ENCODE data around the gene CADPS2. TPM values are rescaled to one million over a fixed set of nuclear protein-coding genes. Genes with fewer than 3 reads are reported as not detected.

Gene CADPS2
- total RNA-seq, 2 donors from 2014 or later = 31.9 to 63.9 TPM

DNA sequence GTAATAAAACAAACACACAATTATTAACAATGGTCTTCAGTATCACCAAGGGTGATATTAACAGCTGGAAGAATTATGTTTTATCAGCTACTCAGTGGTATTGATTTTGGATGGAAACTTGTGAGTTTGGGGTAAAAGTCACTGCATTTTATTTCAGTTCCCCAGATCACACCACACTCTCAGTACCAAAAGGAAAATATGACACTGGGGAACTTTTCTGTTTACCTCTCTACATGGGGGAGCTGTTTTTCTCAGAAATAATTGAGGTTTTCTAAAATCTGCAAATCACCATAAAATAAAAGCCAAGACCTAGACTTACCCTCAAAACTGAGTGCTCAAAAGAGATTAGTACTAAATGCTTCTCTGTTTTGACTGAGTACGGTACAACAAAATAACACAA lies 483.1 kb downstream of the CADPS2 start:
- DNase-seq (no peak), ATAC-seq (no peak)
- Histone ChIP-seq H3K4me1 (no peaks in the 10 kb centered on the region), H3K36me3 (replicated peaks in 1 of 2; ENCODE audit: insufficient read depth in 1 of 2, low read depth in 2 of 2) (no peaks in the 10 kb centered on the region), H3K4me3 (no peak overlapping the region), H3K27ac (no peak overlapping the region), H3K27me3 (no peaks in the 10 kb centered on the region), H3K9me3 (no peaks in the 10 kb centered on the region)
- WGBS, 2 donors = 96 to 98% methylated on average over 1 of the region's 1 CpG
- intact Hi-C loops (cut with DNase I) = no loop called here
- TF ChIP-seq, protein P1, sequence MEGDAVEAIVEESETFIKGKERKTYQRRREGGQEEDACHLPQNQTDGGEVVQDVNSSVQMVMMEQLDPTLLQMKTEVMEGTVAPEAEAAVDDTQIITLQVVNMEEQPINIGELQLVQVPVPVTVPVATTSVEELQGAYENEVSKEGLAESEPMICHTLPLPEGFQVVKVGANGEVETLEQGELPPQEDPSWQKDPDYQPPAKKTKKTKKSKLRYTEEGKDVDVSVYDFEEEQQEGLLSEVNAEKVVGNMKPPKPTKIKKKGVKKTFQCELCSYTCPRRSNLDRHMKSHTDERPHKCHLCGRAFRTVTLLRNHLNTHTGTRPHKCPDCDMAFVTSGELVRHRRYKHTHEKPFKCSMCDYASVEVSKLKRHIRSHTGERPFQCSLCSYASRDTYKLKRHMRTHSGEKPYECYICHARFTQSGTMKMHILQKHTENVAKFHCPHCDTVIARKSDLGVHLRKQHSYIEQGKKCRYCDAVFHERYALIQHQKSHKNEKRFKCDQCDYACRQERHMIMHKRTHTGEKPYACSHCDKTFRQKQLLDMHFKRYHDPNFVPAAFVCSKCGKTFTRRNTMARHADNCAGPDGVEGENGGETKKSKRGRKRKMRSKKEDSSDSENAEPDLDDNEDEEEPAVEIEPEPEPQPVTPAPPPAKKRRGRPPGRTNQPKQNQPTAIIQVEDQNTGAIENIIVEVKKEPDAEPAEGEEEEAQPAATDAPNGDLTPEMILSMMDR (IDR thresholded peaks at IDR 0.05) = no peak
- no peak for TF ChIP-seq POLR2A (IDR thresholded peaks at IDR 0.05)

DNA sequence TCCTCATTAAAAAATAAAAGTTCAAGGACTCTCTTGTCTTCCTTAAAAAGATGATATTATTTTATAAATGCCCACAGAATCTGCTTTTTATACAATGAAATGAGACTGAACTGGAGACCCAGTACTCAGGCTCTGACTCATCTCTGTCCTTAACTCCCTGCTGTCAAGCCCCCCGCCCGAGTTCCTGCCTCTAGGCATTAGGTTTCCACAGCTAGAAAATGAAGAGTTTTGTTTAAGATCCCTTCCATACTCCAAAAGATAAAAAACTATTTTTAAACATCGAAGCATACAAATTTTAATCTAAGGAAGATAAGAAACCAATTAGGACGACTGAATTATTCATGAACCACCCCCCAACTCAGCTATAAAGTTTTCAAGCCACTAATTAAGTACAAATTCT lies 484.0 kb downstream of the CADPS2 start:
- no peak for DNase-seq
- Histone ChIP-seq H3K4me1 (no peaks in the 10 kb centered on the region), H3K27me3 (no peaks in the 10 kb centered on the region), H3K36me3 (replicated peaks in 1 of 2; ENCODE audit: insufficient read depth in 1 of 2, low read depth in 2 of 2) (no peaks in the 10 kb centered on the region), H3K27ac (no peak overlapping the region), H3K9me3 (no peaks in the 10 kb centered on the region), H3K4me3 (no peak overlapping the region)
- intact Hi-C loops (cut with DNase I) = no loop called here
- TF ChIP-seq POLR2A (IDR thresholded peaks at IDR 0.05) = no peak
- TF ChIP-seq, protein P1 (IDR thresholded peaks at IDR 0.05) = no peak
- 76% methylated on average over 4 of the region's 4 CpGs for WGBS, 2 donors
- no peak for ATAC-seq

DNA sequence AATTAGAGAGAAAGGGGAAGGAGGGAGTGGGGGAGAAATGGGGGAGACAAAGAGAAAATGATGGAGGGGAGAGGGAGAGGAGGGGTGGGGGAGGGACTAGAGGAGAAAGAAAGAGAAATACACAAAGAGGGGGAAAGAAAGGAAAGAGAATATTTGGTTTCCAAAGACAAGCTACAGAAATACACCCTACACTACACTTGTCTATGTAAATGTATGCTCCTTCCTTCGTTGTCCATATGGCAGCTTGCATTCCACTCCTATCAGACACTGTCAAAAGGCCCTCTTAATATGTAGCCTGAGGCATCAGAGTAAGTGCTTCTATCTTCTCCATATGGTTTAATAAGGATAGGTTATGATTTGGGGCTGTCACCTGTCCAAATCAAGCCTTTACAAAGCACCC lies 488.9 kb downstream of the CADPS2 start:
- peaks cover 0 to 2% of the 10 kb centered on the region in 2 donors for H3K36me3 ChIP-seq (replicated peaks in 1 of 2; ENCODE audit: insufficient read depth in 1 of 2, low read depth in 2 of 2)
- DNase-seq = no peak
- intact Hi-C loops (cut with DNase I) = no loop called here
- WGBS, 2 donors = 71 to 88% methylated on average over 1 of the region's 1 CpG
- TF ChIP-seq, protein P1 (IDR thresholded peaks at IDR 0.05) = no peak
- no peak for TF ChIP-seq POLR2A (IDR thresholded peaks at IDR 0.05)
- no peaks in the 10 kb centered on the region for H3K27me3 ChIP-seq
- no peak for ATAC-seq
- no peaks in the 10 kb centered on the region for H3K9me3 ChIP-seq
- no peak overlapping the region for H3K27ac ChIP-seq
- H3K4me3 ChIP-seq = no peak overlapping the region
- H3K4me1 ChIP-seq = no peaks in the 10 kb centered on the region

DNA sequence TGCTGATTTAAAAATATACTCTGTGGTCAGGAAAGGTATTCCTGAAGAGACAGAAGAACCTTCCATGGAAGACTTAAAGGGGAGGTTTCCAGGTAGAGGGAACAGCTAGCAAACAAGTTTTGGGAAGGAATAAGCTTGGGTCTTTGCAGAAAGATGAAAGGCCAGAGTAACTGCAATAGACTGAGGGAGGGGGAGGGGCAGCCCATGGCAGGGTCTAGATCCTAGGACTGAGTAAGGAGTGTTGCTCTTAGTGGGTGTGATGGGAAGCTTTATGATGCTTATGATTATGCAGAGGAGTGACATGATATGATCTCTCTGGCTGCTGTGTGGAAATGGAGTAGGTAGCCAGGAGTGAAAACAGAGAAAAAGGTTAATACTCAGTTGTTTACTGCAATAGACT lies 491.7 kb downstream of the CADPS2 start:
- no peak for DNase-seq
- peaks cover 0 to 2% of the 10 kb centered on the region in 2 donors for H3K36me3 ChIP-seq (replicated peaks in 1 of 2; ENCODE audit: insufficient read depth in 1 of 2, low read depth in 2 of 2)
- ATAC-seq = no peak
- intact Hi-C loops (cut with DNase I) = no loop called here
- no peak for TF ChIP-seq POLR2A (IDR thresholded peaks at IDR 0.05)
- TF ChIP-seq, protein P1 (IDR thresholded peaks at IDR 0.05) = no peak
- H3K4me3 ChIP-seq = no peak overlapping the region
- no peaks in the 10 kb centered on the region for H3K4me1 ChIP-seq
- no peaks in the 10 kb centered on the region for H3K9me3 ChIP-seq
- H3K27me3 ChIP-seq = no peaks in the 10 kb centered on the region
- no peak overlapping the region for H3K27ac ChIP-seq

DNA sequence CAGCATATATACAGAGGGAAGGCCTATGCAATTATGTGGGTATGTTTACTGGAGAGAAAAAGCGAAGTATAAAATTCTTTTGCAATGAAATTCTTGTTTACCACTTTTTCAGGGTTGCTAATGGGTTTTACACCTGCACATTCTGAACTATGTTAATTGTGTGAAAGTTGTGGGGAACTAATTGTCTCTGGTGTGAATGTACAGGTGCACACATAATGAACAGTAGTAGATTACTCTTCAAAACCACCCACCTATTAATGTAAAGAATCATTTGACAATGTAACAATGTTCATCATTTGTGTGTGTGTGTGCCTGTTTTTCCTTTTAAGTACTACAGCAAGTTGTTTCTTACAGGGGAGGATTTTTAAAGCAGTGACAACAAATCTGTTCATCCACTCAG lies 501.7 kb downstream of the CADPS2 start:
- no peak for DNase-seq

More for the DNA sequence above, 501.7 kb downstream of the CADPS2 start:
- Histone ChIP-seq H3K4me1 (no peaks in the 10 kb centered on the region), H3K36me3 (replicated peaks in 1 of 2; ENCODE audit: insufficient read depth in 1 of 2, low read depth in 2 of 2) (no peaks in the 10 kb centered on the region), H3K4me3 (no peak overlapping the region), H3K27ac (no peak overlapping the region), H3K9me3 (no peaks in the 10 kb centered on the region), H3K27me3 (no peaks in the 10 kb centered on the region)
- TF ChIP-seq, protein P1 (IDR thresholded peaks at IDR 0.05) = no peak
- TF ChIP-seq POLR2A (IDR thresholded peaks at IDR 0.05) = no peak
- ATAC-seq = no peak
- intact Hi-C loops (cut with DNase I) = no loop called here
- 79 to 89% methylated on average over 1 of the region's 1 CpG for WGBS, 2 donors

All from body of pancreas (tissue), 4 donors.